ENCODE results near the gene VCX3B. TPM values are rescaled to one million over a fixed set of nuclear protein-coding genes. Genes with fewer than 3 reads are reported as not detected.
"Not testable (repeated sequence)": the region's sequence is repeated elsewhere in the genome, so short reads cannot be mapped to it uniquely, and the experiment has no call there.

The VCX3B gene
- total RNA-seq, 2 donors from 2014 or later, result not detected

DNA sequence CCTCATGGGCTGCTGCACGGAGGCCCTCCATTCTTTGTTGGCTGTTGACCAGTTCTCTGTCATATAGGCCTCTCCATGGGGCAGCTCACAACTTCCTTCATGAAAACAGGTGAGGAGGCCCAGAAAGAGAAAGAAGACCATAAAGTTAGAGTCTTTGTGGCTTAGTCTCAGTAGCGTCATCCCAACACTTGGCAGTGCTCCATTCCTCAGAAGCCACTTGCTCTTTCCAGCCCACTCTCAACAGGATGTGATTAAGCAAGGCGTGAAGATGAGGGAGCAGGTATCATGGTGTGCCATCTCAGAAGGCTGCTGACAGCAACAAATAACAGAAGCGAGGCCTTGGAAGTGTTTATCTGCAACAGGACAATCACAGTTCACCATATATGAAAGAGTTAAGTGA is 30.4 kb downstream of the VCX3B start:
- H3K4me1 Mint-ChIP-seq; H3K27ac Mint-ChIP-seq; H3K27me3 Mint-ChIP-seq; H3K36me3 Mint-ChIP-seq (ENCODE audit: low read depth); H3K4me3 Mint-ChIP-seq; DNase-seq; ATAC-seq; H3K9me3 ChIP-seq (ENCODE audit: control insufficient read depth, low read length, poor library complexity, severe bottlenecking): not testable (repeated sequence)

DNA sequence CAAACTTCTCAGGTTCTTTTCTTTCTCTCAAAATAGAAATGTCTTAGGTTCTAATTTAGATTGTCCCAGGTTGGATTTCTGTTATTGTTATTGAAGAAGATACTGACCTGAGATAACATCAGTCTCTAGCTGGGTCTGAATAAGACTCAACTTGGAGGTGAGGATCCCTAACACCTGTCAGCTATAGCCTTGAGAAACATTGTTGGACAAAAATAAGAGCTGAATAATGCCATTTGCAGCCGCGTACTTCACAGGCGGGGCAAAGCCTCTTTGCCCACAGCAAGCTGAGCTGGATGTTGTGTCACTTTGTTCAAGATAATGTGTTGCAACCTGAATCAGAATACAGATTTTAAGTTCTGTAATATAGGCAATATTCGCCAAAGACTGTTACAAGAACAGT is 35.6 kb downstream of the VCX3B start:
- H3K27me3 Mint-ChIP-seq, result no peaks in the 10 kb centered on the region
- H3K9me3 ChIP-seq (ENCODE audit: control insufficient read depth, low read length, poor library complexity, severe bottlenecking), result no peaks in the 10 kb centered on the region
- DNase-seq, result no peak
- no peaks in the 10 kb centered on the region for H3K36me3 Mint-ChIP-seq (ENCODE audit: low read depth)
- no peaks in the 10 kb centered on the region for H3K4me1 Mint-ChIP-seq
- ATAC-seq, result no peak
- no peak overlapping the region for H3K27ac Mint-ChIP-seq
- no peak overlapping the region for H3K4me3 Mint-ChIP-seq

DNA sequence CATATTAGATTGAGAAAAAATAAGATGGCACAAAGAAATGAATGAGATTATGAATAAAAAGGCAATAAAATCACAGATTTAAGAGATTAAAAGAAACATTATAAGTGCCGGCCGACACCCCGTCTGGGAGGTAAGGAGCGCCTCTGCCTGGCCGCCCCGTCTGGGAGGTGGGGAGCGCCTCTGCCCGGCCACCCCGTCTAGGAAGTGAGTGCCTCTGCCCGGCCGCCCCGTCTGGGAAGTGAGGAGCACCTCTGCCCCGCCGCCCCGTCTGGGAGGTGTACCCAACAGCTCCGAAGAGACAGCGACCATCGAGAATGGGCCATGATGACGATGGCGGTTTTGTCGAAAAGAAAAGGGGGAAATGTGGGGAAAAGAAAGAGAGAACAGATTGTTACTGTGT is 37.5 kb downstream of the VCX3B start:
- H3K36me3 Mint-ChIP-seq (ENCODE audit: low read depth); ATAC-seq; H3K27me3 Mint-ChIP-seq; DNase-seq; H3K9me3 ChIP-seq (ENCODE audit: control insufficient read depth, low read length, poor library complexity, severe bottlenecking); H3K4me3 Mint-ChIP-seq; H3K4me1 Mint-ChIP-seq; H3K27ac Mint-ChIP-seq: not testable (repeated sequence)

DNA sequence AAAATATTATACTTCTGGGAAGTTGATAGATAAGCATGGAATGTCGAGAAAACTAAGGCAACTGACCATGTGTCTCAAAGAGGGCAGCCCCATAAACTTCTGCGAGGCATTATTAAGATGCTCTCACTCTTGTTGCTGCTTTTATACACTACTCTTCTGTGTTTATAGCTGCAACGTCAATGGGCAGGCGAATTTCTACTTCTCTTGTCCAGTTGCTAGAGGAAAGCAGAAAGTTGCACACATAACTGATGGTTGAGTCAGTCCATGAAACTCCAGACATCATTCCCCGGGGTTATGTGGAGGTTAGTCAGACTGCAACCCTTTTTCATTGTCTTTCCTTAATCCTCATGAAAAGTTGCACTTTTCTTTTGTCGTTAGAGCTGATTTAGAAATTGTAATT is 39.8 kb downstream of the VCX3B start:
- H3K36me3 Mint-ChIP-seq (ENCODE audit: low read depth), result no peaks in the 10 kb centered on the region

More for the DNA sequence above, 39.8 kb downstream of the VCX3B start:
- no peaks in the 10 kb centered on the region for H3K9me3 ChIP-seq (ENCODE audit: control insufficient read depth, low read length, poor library complexity, severe bottlenecking)
- Mint-ChIP-seq H3K4me1 (no peaks in the 10 kb centered on the region), H3K27ac (no peak overlapping the region), H3K4me3 (no peak overlapping the region), H3K27me3 (no peaks in the 10 kb centered on the region)
- no peak for ATAC-seq
- DNase-seq, result no peak
